ENCODE results near the gene CCDC57. TPM values are rescaled to one million over a fixed set of nuclear protein-coding genes. Genes with fewer than 3 reads are reported as not detected.

The CCDC57 gene
- total and polyA plus RNA-seq, 2 of the 4 experiments (the other 2 are of a cell fraction): 7.3 to 31.3 TPM

DNA sequence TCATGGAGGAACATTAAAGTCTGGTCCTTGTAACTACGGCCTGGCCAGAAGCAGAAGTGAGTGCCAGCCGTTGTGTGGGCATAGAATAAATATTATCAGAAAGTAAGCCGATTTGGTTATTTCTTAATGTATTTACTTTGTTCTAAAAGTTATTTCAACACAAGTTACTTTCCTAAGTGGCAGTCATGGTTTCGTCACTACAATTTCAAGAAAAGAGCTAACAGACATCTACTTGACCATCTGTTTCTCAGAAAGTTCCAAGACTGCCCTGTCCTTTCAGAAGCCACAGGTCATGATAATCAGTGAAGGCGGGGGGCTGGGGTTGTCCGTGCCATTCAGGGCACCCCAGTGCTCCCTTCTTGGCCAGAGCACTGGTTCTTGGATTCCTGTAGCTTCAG lies 99.7 kb downstream of the CCDC57 start:
- POLR2A ChIA-PET (ENCODE audit: unreplicated experiment): no interaction called here

More for the DNA sequence above, 99.7 kb downstream of the CCDC57 start:
- no peak overlapping the region for H2BK20ac ChIP-seq (ENCODE audit: low read depth, low read length)
- no peak overlapping the region for H4K91ac ChIP-seq (ENCODE audit: insufficient read depth, low read depth, low read length)
- intact Hi-C loops (cut with micrococcal nuclease): no loop called here
- ATAC-seq (ENCODE audit: low read depth): no peak
- H2AK9ac ChIP-seq (replicated peaks; ENCODE audit: low read depth, low read length, poor library complexity): no peak overlapping the region
- H3K4me1 ChIP-seq (ENCODE audit: control insufficient read depth, insufficient read depth, low read length): no peaks in the 10 kb centered on the region
- WGBS, 2 experiments (ENCODE audit: extremely low coverage in 2 of 2, insufficient read length in 1 of 2): 100% methylated on average over 1 of the region's 6 CpGs; no CpG with 5 or more reads in 1 of the 2 experiments
- H2AK5ac ChIP-seq (ENCODE audit: low read depth, low read length): no peak overlapping the region
- H3K79me1 ChIP-seq (ENCODE audit: low read depth in 1 of 2, low read length in 2 of 2): peaks cover 0 to 7% of the 10 kb centered on the region in 2 experiments; a peak in 1 of 4 replicates
- H4K5ac ChIP-seq (ENCODE audit: low read depth, low read length): no peak overlapping the region
- H3K9me1 ChIP-seq (ENCODE audit: insufficient read depth, low read length): no peaks in the 10 kb centered on the region
- no peak overlapping the region for H4K8ac ChIP-seq (ENCODE audit: low read depth in 2 of 2, low read length in 2 of 2)
- H3K56ac ChIP-seq (ENCODE audit: extremely low read depth, insufficient read depth, low read length): no peak overlapping the region
- no peak overlapping the region for H3K27ac ChIP-seq (ENCODE audit: insufficient read depth, low read length)
- dilution Hi-C loops (cut with HindIII; ENCODE audit: low sequenced_read_pairs, unreplicated experiment): no loop called here
- no peaks in the 10 kb centered on the region for H3K27me3 ChIP-seq (ENCODE audit: control insufficient read depth, insufficient read depth, low read length)
- H2BK15ac ChIP-seq (ENCODE audit: low read depth, low read length): no peak overlapping the region
- H2BK120ac ChIP-seq (ENCODE audit: low read depth, low read length): no peak overlapping the region
- CTCF ChIA-PET: no interaction called here
- H2AFZ ChIP-seq (replicated peaks; ENCODE audit: low read length, poor library complexity): no peak overlapping the region
- in situ Hi-C loops (cut with MboI; ENCODE audit: low sequenced_read_pairs): no loop called here
- no peak overlapping the region for H3K9ac ChIP-seq (ENCODE audit: low read depth, low read length)
- BruUV-seq (replicated peaks): no TSS peak
- H3K14ac ChIP-seq (replicated peaks; ENCODE audit: low read depth, low read length): no peak overlapping the region
- H3K4me2 ChIP-seq (ENCODE audit: low read depth, low read length): no peak overlapping the region
- no peaks in the 10 kb centered on the region for H3K9me3 ChIP-seq (ENCODE audit: control insufficient read depth, insufficient read depth, low read length)
- TF ChIP-seq CEBPB (IDR thresholded peaks at IDR 0.05; ENCODE audit: low read depth, low read length) (no peak), FOS (IDR thresholded peaks at IDR 0.05; ENCODE audit: low read depth, low read length) (no peak), NFE2L2 (IDR thresholded peaks at IDR 0.05; ENCODE audit: low read depth, low read length) (no peak), POLR2A (IDR thresholded peaks at IDR 0.05; ENCODE audit: low read depth, low read length) (no peak)
- TF ChIP-seq, protein P1, sequence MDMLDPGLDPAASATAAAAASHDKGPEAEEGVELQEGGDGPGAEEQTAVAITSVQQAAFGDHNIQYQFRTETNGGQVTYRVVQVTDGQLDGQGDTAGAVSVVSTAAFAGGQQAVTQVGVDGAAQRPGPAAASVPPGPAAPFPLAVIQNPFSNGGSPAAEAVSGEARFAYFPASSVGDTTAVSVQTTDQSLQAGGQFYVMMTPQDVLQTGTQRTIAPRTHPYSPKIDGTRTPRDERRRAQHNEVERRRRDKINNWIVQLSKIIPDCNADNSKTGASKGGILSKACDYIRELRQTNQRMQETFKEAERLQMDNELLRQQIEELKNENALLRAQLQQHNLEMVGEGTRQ (IDR thresholded peaks at IDR 0.05; ENCODE audit: low read depth, low read length): no peak
- H3K4ac ChIP-seq (ENCODE audit: low read depth, low read length): no peak overlapping the region
- H4K20me1 ChIP-seq (ENCODE audit: insufficient read depth, low read length): no peaks in the 10 kb centered on the region
- H2BK5ac ChIP-seq (ENCODE audit: low read depth, low read length, poor library complexity, severe bottlenecking): no peak overlapping the region
- no peak overlapping the region for H3K23ac ChIP-seq (ENCODE audit: low read depth, low read length)
- no peak overlapping the region for H3K18ac ChIP-seq (ENCODE audit: low read depth, low read length)
- DNase-seq: no peak
- H3K4me3 ChIP-seq (ENCODE audit: insufficient read depth, low read depth, low read length): no peak overlapping the region
- peaks cover 13% of the 10 kb centered on the region for H3K36me3 ChIP-seq (ENCODE audit: control insufficient read depth, insufficient read depth, low read length)

All from IMR-90 (cell line).